Activated CD4-positive, alpha-beta T cell treated with anti-CD3 and anti-CD28 coated beads, Interleukin-2, amount 10 ng/mL, durations not matched to agents 24 days and 14 days (primary cell): ENCODE data around the gene ZIC1. TPM values are rescaled to one million over a fixed set of nuclear protein-coding genes. Genes with fewer than 3 reads are reported as not detected.
A peak's percentile ranks its signal among the peaks of the same experiment; 100 is the strongest.

Source experiments
- DNase-seq: peaks from one replicate; pipeline ENCODE4 v3.0.0; 2022
- H3K27ac Mint-ChIP-seq: one replicate; pipeline ENCODE4 v1.8.0; 2022; ENCODE audit warnings: mild to moderate bottlenecking, mixed read lengths
- H3K27me3 Mint-ChIP-seq: one replicate; pipeline ENCODE4 v1.8.0; 2022; ENCODE audit warnings: mixed read lengths
- H3K36me3 Mint-ChIP-seq: one replicate; pipeline ENCODE4 v1.8.0; 2022; ENCODE audit warnings: low read depth, mild to moderate bottlenecking, mixed read lengths
- H3K4me1 Mint-ChIP-seq: one replicate; pipeline ENCODE4 v1.8.0; 2021; ENCODE audit warnings: mixed read lengths
- H3K4me3 Mint-ChIP-seq: one replicate; pipeline ENCODE4 v1.8.0; 2022; ENCODE audit warnings: mild to moderate bottlenecking, moderate library complexity, mixed read lengths
- H3K9me3 Mint-ChIP-seq: one replicate; pipeline ENCODE4 v1.8.0; 2021; ENCODE audit warnings: mixed read lengths
- intact Hi-C: fragments of 100-400 bp; cut with micrococcal nuclease; formaldehyde crosslinking; loops from one replicate; pipeline ENCODE4 v1.15.1; 2023
- total RNA-seq: library from RNA; stranded (reverse); gene quantifications from 2 replicates; pipeline ENCODE4 v1.2.3, GENCODE V29; 2022

Gene ZIC1
- total RNA-seq, 1 donor from 2014 or later = not detected

- DNase-seq = no peak
- Mint-ChIP-seq H3K27ac (no peak overlapping the region), H3K27me3 (peaks cover 75% of the 10 kb centered on the region), H3K4me3 (no peak overlapping the region), H3K9me3 (peaks cover 7% of the 10 kb centered on the region), H3K36me3 (no peaks in the 10 kb centered on the region), H3K4me1 (no peaks in the 10 kb centered on the region)
- intact Hi-C loops = loop anchor here (5.0 kb wide), 1 partner anchor 35 kb away; no protein-coding TSS in a partner anchor
Measured at GRCh38 chr3:147387291-147387884, 21.8 kb upstream of the ZIC1 start.

- H3K9me3 Mint-ChIP-seq = peaks cover 7% of the 10 kb centered on the region
- intact Hi-C loops = loop anchor here (5.0 kb wide), 1 partner anchor 34 kb away; no protein-coding TSS in a partner anchor
Measured at GRCh38 chr3:147387885-147388699, 21.1 kb upstream of the ZIC1 start.

GRCh38 chr3:147388700-147389580, 20.2 kb upstream of the ZIC1 start:
- peaks cover 7% of the 10 kb centered on the region for H3K9me3 Mint-ChIP-seq
- H3K27me3 Mint-ChIP-seq = peaks cover 72% of the 10 kb centered on the region
- H3K27ac Mint-ChIP-seq = no peak overlapping the region
- intact Hi-C loops = loop anchor here (5.0 kb wide), 1 partner anchor 33 kb away; no protein-coding TSS in a partner anchor
- H3K4me3 Mint-ChIP-seq = no peak overlapping the region
- no peaks in the 10 kb centered on the region for H3K36me3 Mint-ChIP-seq
- peaks cover 1% of the 10 kb centered on the region for H3K4me1 Mint-ChIP-seq
- DNase-seq = no peak

More at GRCh38 chr3:147387885-147388699, 21.1 kb upstream of the ZIC1 start:
- Mint-ChIP-seq H3K27me3 (peaks cover 77% of the 10 kb centered on the region), H3K36me3 (no peaks in the 10 kb centered on the region), H3K27ac (peak overlapping the region; percentile 66), H3K4me1 (peaks cover 1% of the 10 kb centered on the region), H3K4me3 (no peak overlapping the region)
- DNase-seq = no peak

- intact Hi-C loops = loop anchor here (5.0 kb wide), 1 partner anchor 33 kb away; no protein-coding TSS in a partner anchor
- Mint-ChIP-seq H3K9me3 (peaks cover 7% of the 10 kb centered on the region), H3K27ac (peak overlapping the region; percentile 34), H3K4me1 (peaks cover 1% of the 10 kb centered on the region), H3K4me3 (no peak overlapping the region), H3K27me3 (peaks cover 76% of the 10 kb centered on the region), H3K36me3 (no peaks in the 10 kb centered on the region)
- DNase-seq = no peak
Measured at GRCh38 chr3:147389717-147390116, 19.4 kb upstream of the ZIC1 start.

GRCh38 chr3:147390589-147391569, 18.3 kb upstream of the ZIC1 start:
- Mint-ChIP-seq H3K9me3 (peaks cover 7% of the 10 kb centered on the region), H3K36me3 (no peaks in the 10 kb centered on the region), H3K27me3 (peaks cover 76% of the 10 kb centered on the region), H3K4me1 (peaks cover 1% of the 10 kb centered on the region), H3K4me3 (no peak overlapping the region), H3K27ac (no peak overlapping the region)
- intact Hi-C loops = no loop called here
- DNase-seq = no peak

GRCh38 chr3:147391781-147392624, 17.2 kb upstream of the ZIC1 start:
- intact Hi-C loops = loop anchor here (1.0 kb wide), 1 partner anchor 36 kb away; no protein-coding TSS in a partner anchor
- Mint-ChIP-seq H3K4me1 (peaks cover 1% of the 10 kb centered on the region), H3K4me3 (no peak overlapping the region), H3K27me3 (peaks cover 71% of the 10 kb centered on the region), H3K27ac (peak overlapping the region; percentile 41), H3K36me3 (no peaks in the 10 kb centered on the region), H3K9me3 (peaks cover 7% of the 10 kb centered on the region)
- no peak for DNase-seq

GRCh38 chr3:147392625-147392946, 16.6 kb upstream of the ZIC1 start:
- peaks cover 12% of the 10 kb centered on the region for H3K9me3 Mint-ChIP-seq
- no peak overlapping the region for H3K4me3 Mint-ChIP-seq
- intact Hi-C loops = loop anchor here (1.0 kb wide), 1 partner anchor 36 kb away; no protein-coding TSS in a partner anchor
- H3K27me3 Mint-ChIP-seq = peaks cover 71% of the 10 kb centered on the region
- no peak for DNase-seq
- H3K36me3 Mint-ChIP-seq = no peaks in the 10 kb centered on the region
- peaks cover 1% of the 10 kb centered on the region for H3K4me1 Mint-ChIP-seq
- H3K27ac Mint-ChIP-seq = no peak overlapping the region

- Mint-ChIP-seq H3K9me3 (peaks cover 12% of the 10 kb centered on the region), H3K4me1 (peaks cover 4% of the 10 kb centered on the region), H3K36me3 (no peaks in the 10 kb centered on the region), H3K4me3 (no peak overlapping the region), H3K27ac (no peak overlapping the region), H3K27me3 (peaks cover 71% of the 10 kb centered on the region)
- intact Hi-C loops = no loop called here
- DNase-seq = no peak
Measured at GRCh38 chr3:147393261-147393942, 15.8 kb upstream of the ZIC1 start.

- Mint-ChIP-seq H3K4me3 (no peak overlapping the region), H3K27me3 (peaks cover 69% of the 10 kb centered on the region), H3K27ac (peak overlapping the region; percentile 42), H3K36me3 (no peaks in the 10 kb centered on the region), H3K9me3 (peaks cover 12% of the 10 kb centered on the region), H3K4me1 (peaks cover 4% of the 10 kb centered on the region)
- DNase-seq = no peak
- intact Hi-C loops = no loop called here
Measured at GRCh38 chr3:147393943-147394883, 15.0 kb upstream of the ZIC1 start.

- no peaks in the 10 kb centered on the region for H3K36me3 Mint-ChIP-seq
- intact Hi-C loops = no loop called here
Measured at GRCh38 chr3:147394884-147395225, 14.3 kb upstream of the ZIC1 start.

More at GRCh38 chr3:147394884-147395225, 14.3 kb upstream of the ZIC1 start:
- DNase-seq = no peak
- Mint-ChIP-seq H3K4me3 (no peak overlapping the region), H3K27ac (peak overlapping the region; percentile 34), H3K27me3 (peaks cover 70% of the 10 kb centered on the region), H3K4me1 (peaks cover 4% of the 10 kb centered on the region), H3K9me3 (peaks cover 8% of the 10 kb centered on the region)
